ENCODE data around the gene PPIE. TPM values are rescaled to one million over a fixed set of nuclear protein-coding genes. Genes with fewer than 3 reads are reported as not detected.

PPIE gene
- total RNA-seq, 1 donor from 2014 or later, result 36.5 TPM

DNA sequence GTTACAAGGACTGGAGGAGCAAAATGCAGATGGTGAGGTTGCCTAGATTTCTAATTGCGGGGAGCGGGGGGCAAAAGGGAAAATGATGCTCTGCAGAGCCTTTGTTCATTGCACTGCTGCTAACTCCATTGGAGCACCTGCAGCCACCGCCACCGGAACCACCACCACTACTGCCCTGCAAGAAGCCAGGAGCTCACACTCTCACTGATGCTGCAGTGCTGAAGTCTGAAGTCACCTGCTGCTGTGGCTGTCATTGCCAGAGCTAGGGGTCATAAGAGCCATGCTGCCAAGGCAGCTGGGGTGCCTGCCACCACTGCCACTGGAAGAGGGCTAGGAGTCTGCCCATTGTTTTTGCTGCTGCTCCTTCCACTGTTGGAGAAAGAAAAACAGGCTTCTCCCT, 40.1 kb upstream of the PPIE start:
- ATAC-seq (no peak), DNase-seq (no peak)
- Histone ChIP-seq H3K9me3 (no peaks in the 10 kb centered on the region), H3K27ac (no peak overlapping the region), H3K36me3 (no peaks in the 10 kb centered on the region), H3K27me3 (no peaks in the 10 kb centered on the region), H3K4me1 (no peaks in the 10 kb centered on the region), H3K4me3 (no peak overlapping the region)
- intact Hi-C loops (cut with DNase I), result no loop called here
- TF ChIP-seq CTCF (IDR thresholded peaks at IDR 0.05), result no peak

GRCh38 chr1:39699419-39699818, 39.3 kb upstream of the PPIE start:
- no peak for ATAC-seq

GRCh38 chr1:39700348-39700747, 38.3 kb upstream of the PPIE start:
- intact Hi-C loops (cut with DNase I), result no loop called here

More at GRCh38 chr1:39699419-39699818, 39.3 kb upstream of the PPIE start:
- Histone ChIP-seq H3K36me3 (no peaks in the 10 kb centered on the region), H3K9me3 (no peaks in the 10 kb centered on the region), H3K27ac (no peak overlapping the region), H3K27me3 (no peaks in the 10 kb centered on the region), H3K4me1 (no peaks in the 10 kb centered on the region), H3K4me3 (no peak overlapping the region)
- intact Hi-C loops (cut with DNase I), result no loop called here
- DNase-seq, result no peak
- TF ChIP-seq CTCF (IDR thresholded peaks at IDR 0.05), result no peak

GRCh38 chr1:39701049-39701439, 37.6 kb upstream of the PPIE start:
- H3K27ac ChIP-seq, result no peak overlapping the region
- peak overlapping the region; percentile 21 for H3K4me3 ChIP-seq
- H3K27me3 ChIP-seq, result no peaks in the 10 kb centered on the region
- ATAC-seq, result peak; percentile 50
- no peaks in the 10 kb centered on the region for H3K4me1 ChIP-seq
- intact Hi-C loops (cut with DNase I), result no loop called here
- DNase-seq, result no peak
- no peaks in the 10 kb centered on the region for H3K36me3 ChIP-seq
- no peaks in the 10 kb centered on the region for H3K9me3 ChIP-seq
- TF ChIP-seq CTCF (IDR thresholded peaks at IDR 0.05), result no peak

More at GRCh38 chr1:39700348-39700747, 38.3 kb upstream of the PPIE start:
- Histone ChIP-seq H3K36me3 (no peaks in the 10 kb centered on the region), H3K27me3 (no peaks in the 10 kb centered on the region), H3K9me3 (no peaks in the 10 kb centered on the region), H3K27ac (no peak overlapping the region), H3K4me1 (no peaks in the 10 kb centered on the region), H3K4me3 (no peak overlapping the region)
- no peak for ATAC-seq
- TF ChIP-seq CTCF (IDR thresholded peaks at IDR 0.05), result no peak
- DNase-seq, result no peak

GRCh38 chr1:39704757-39705156, 33.9 kb upstream of the PPIE start:
- intact Hi-C loops (cut with DNase I), result no loop called here
- DNase-seq (no peak), ATAC-seq (no peak)
- H3K27ac ChIP-seq, result no peak overlapping the region
- H3K4me1 ChIP-seq, result no peaks in the 10 kb centered on the region
- no peaks in the 10 kb centered on the region for H3K27me3 ChIP-seq
- H3K36me3 ChIP-seq, result no peaks in the 10 kb centered on the region
- no peaks in the 10 kb centered on the region for H3K9me3 ChIP-seq
- no peak for TF ChIP-seq CTCF (IDR thresholded peaks at IDR 0.05)
- no peak overlapping the region for H3K4me3 ChIP-seq

- peaks cover 8% of the 10 kb centered on the region for H3K27me3 ChIP-seq
- intact Hi-C loops (cut with DNase I), result no loop called here
- no peaks in the 10 kb centered on the region for H3K36me3 ChIP-seq
- no peaks in the 10 kb centered on the region for H3K9me3 ChIP-seq
- no peaks in the 10 kb centered on the region for H3K4me1 ChIP-seq
- DNase-seq (no peak), ATAC-seq (no peak)
- TF ChIP-seq CTCF (IDR thresholded peaks at IDR 0.05), result no peak
- H3K4me3 ChIP-seq, result no peak overlapping the region
- H3K27ac ChIP-seq, result no peak overlapping the region
Measured at GRCh38 chr1:39707506-39707905, 31.2 kb upstream of the PPIE start.

Data from upper lobe of right lung (tissue), 1 donor.